Thyroid gland (tissue), 4 donors: ENCODE results near the gene PDRG1. TPM values are rescaled to one million over a fixed set of nuclear protein-coding genes. Genes with fewer than 3 reads are reported as not detected.
"Not testable (repeated sequence)": the region's sequence is repeated elsewhere in the genome, so short reads cannot be mapped to it uniquely, and the experiment has no call there.

Source experiments
- DNase-seq, 2 donors: peaks; one replicate each; pipeline ENCODE4 v3.0.0-alpha.2; 2019
- H3K27ac ChIP-seq, 3 donors: fragments of 200-600 bp; sonication (generic); 1 replicate in 2 of 3; 2 replicates in 1 of 3; pipeline ENCODE4 v1.5.1; 2016 to 2019; ENCODE audit warnings: mild to moderate bottlenecking in 1 of 3, moderate library complexity in 1 of 3
- H3K27me3 ChIP-seq: fragments of 200-600 bp; sonication (generic); one replicate; pipeline ENCODE4 v1.5.1; 2019
- H3K36me3 ChIP-seq, 2 donors: fragments of 200-600 bp; sonication (generic); one replicate each; pipeline ENCODE4 v1.5.1; 2016 to 2019
- H3K4me1 ChIP-seq, 2 donors: fragments of 200-600 bp; sonication (generic); one replicate each; pipeline ENCODE4 v1.5.1; 2017 to 2019
- H3K4me3 ChIP-seq, 3 donors: fragments of 200-600 bp; sonication (generic); replicated peaks in 1 of 3; 1 replicate in 2 of 3; 2 replicates in 1 of 3; pipeline ENCODE4 v1.5.1; 2016; ENCODE audit warnings: mild to moderate bottlenecking in 1 of 3
- H3K9me3 ChIP-seq: fragments of 200-600 bp; sonication (generic); one replicate; pipeline ENCODE4 v1.5.1; 2017
- POLR2A ChIP-seq, 2 donors: fragments of 450-650 bp; IDR thresholded peaks; one replicate each; pipeline ENCODE4 v1.6.1; 2017; ENCODE audit warnings: antibody characterized with exemption in 2 of 2, mild to moderate bottlenecking in 2 of 2, moderate library complexity in 1 of 2
- WGBS, 2 donors: methylation state at CpG; one replicate each; pipeline ENCODE4 v1.1.5; 2017; 5-methylcytosine and 5-hydroxymethylcytosine counted together
- intact Hi-C: fragments of 100-400 bp; cut with DNase I; formaldehyde crosslinking; loops from one replicate; pipeline ENCODE4 v1.15.1; 2023
- total RNA-seq, 4 donors: library from RNA; depleted of rRNA; stranded (reverse); fragments of >200 nt; gene quantifications; one replicate each; pipeline ENCODE4 v1.2.3, GENCODE V29; 2016
- TF ChIP-seq, protein P1 (sequence below), 6 experiments: fragments of 200-600 bp in 3 of 6; fragments of 450-650 bp in 3 of 6; sonication (generic) in 3 of 6; IDR thresholded peaks; one replicate each; pipeline ENCODE4 v1.5.1; 2016 to 2019; ENCODE audit warnings: antibody characterized with exemption in 6 of 6, mild to moderate bottlenecking in 2 of 6, inconsistent platforms in 1 of 6, moderate library complexity in 1 of 6

PDRG1 gene
- total RNA-seq, 4 donors from 2014 or later, result 7.3 to 14.9 (median 9.2) TPM

DNA sequence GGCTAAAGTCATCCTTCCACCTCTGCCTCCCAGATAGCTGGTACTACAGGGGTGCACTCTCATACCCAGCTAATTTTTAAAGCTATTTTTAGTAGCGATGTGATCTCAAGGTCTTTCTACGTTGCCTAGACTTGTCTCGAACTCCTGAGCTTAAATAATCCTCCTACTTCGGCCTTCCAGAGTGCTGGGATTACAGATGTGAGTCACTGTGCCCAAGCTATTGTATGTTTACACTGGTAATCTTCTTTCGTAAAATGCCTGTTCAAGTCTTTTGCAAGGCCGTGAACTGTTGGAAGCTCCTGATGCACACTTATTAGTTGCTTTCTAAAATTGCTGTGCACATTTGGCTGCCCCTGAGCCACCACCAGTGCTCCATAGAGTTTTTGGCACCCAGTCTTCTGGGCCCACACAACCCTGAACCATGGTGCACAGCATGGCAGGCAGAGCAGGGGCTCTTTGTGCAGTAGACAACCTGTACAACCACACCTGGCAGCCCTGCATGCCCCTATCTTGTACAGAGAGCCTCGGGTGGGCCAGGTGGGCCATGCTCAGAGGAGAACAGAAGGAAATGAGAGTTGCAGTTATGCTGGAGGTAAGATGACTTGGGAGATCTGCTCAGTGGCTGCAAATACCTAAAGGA is 33.3 kb downstream of the PDRG1 start:
- intact Hi-C loops, result no loop called here
- Histone ChIP-seq H3K27ac (no peak overlapping the region), H3K27me3 (no peaks in the 10 kb centered on the region), H3K36me3 (no peaks in the 10 kb centered on the region), H3K4me1 (no peaks in the 10 kb centered on the region), H3K4me3 (no peak overlapping the region), H3K9me3 (no peaks in the 10 kb centered on the region)
- no peak for DNase-seq
- WGBS, 2 donors, result 88 to 89% methylated on average over 7 of the region's 7 CpGs
- TF ChIP-seq POLR2A (IDR thresholded peaks at IDR 0.05), result no peak
- TF ChIP-seq, protein P1, sequence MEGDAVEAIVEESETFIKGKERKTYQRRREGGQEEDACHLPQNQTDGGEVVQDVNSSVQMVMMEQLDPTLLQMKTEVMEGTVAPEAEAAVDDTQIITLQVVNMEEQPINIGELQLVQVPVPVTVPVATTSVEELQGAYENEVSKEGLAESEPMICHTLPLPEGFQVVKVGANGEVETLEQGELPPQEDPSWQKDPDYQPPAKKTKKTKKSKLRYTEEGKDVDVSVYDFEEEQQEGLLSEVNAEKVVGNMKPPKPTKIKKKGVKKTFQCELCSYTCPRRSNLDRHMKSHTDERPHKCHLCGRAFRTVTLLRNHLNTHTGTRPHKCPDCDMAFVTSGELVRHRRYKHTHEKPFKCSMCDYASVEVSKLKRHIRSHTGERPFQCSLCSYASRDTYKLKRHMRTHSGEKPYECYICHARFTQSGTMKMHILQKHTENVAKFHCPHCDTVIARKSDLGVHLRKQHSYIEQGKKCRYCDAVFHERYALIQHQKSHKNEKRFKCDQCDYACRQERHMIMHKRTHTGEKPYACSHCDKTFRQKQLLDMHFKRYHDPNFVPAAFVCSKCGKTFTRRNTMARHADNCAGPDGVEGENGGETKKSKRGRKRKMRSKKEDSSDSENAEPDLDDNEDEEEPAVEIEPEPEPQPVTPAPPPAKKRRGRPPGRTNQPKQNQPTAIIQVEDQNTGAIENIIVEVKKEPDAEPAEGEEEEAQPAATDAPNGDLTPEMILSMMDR (IDR thresholded peaks at IDR 0.05), result no peak

DNA sequence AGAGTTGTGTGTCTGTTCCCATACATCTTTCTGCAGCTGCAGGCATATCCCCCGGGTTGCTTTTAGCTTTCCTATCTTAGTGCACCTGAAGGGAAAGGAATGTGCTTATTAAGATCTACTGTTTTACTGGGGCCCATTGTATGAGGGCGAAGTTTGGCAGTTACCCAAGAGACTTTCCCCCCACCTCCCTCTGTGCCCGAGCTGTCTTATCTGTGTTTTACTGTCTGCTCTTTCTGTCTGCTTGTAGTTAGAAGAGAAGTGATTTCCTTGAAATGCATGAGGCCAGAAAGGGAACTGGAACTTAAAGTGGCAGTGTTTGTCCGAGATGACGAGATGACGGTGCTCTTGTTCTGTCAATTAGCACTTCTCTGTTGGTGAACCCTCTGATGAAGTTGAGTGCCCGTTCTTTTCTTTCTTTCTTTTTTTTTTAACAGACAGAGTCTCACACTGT is 33.9 kb downstream of the PDRG1 start:
- H3K36me3 ChIP-seq, DNase-seq, H3K9me3 ChIP-seq, intact Hi-C loops, H3K4me3 ChIP-seq, H3K4me1 ChIP-seq, H3K27ac ChIP-seq, H3K27me3 ChIP-seq: not testable (repeated sequence)
- WGBS, 2 donors, result 26 to 34% methylated on average over 7 of the region's 7 CpGs

DNA sequence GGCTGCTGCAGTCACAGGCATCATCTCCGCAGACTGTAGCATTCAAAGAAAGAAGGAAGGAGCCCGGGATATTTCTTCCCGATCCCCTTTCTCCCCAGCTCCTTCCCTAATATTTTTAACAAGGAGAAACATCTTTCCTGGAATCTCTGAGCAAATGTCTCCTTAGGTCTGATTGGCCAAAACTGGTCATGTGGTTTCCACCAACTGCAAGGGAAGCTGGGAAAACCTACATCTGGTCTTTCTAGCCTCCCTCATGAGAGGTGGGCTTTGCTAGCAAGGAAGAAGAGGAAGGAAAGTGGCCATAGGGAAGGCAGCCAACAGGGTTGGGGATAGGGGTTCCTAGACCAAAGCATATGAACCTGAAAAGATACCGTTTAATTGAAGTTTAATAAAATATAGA is 35.1 kb downstream of the PDRG1 start:
- H3K36me3 ChIP-seq, result no peaks in the 10 kb centered on the region
- intact Hi-C loops, result no loop called here
- H3K27ac ChIP-seq, result no peak overlapping the region
- no peak overlapping the region for H3K4me3 ChIP-seq
- no peak for DNase-seq
- H3K27me3 ChIP-seq, result no peaks in the 10 kb centered on the region
- WGBS, 2 donors, result 92 to 94% methylated on average over 4 of the region's 4 CpGs
- no peaks in the 10 kb centered on the region for H3K4me1 ChIP-seq
- TF ChIP-seq, protein P1 (IDR thresholded peaks at IDR 0.05), result no peak
- no peak for TF ChIP-seq POLR2A (IDR thresholded peaks at IDR 0.05)
- no peaks in the 10 kb centered on the region for H3K9me3 ChIP-seq

DNA sequence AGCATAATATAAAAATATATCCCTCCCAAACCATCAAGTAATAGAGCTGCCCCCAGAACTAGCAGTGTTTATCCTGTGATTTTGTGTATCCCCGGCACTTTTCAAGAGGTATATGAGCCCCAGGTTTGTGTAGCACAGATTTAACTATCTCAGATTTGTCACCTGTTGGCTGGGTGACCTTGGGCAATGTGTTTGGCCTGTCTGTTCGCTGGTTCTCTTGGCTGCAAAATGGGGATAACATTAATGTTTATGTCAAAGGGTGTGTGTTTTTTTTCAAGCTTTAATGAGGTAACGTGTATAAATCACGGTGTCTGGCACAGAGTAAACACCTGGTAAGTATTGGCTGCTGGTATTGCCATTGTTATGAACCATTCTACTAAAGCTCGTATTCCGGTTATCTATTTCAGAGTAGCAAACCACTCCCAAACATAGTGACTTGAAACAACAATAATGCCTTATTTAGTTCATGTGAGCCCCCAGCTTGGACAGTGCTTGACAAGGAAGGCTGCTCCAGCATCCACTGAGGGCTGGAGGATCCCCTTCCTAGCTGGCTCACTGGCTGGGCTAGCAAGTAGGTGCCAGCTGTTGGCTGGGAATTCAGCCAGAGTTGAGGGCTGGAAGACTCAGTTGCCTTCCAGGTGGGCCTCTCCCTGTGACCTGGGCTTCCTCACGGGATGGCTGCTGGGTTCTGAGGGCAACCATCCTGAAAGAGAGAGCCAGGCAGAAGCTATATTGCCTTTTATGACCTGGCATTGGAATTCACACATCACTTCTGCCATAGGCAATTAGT is 36.2 kb downstream of the PDRG1 start:
- H3K4me1 ChIP-seq, result no peaks in the 10 kb centered on the region
- no peaks in the 10 kb centered on the region for H3K9me3 ChIP-seq
- H3K27me3 ChIP-seq, result no peaks in the 10 kb centered on the region
- 89% methylated on average over 7 of the region's 7 CpGs for WGBS, 2 donors
- H3K4me3 ChIP-seq, result no peak overlapping the region
- no peak for DNase-seq
- H3K36me3 ChIP-seq, result no peaks in the 10 kb centered on the region
- no peak overlapping the region for H3K27ac ChIP-seq
- intact Hi-C loops, result no loop called here
- no peak for TF ChIP-seq POLR2A (IDR thresholded peaks at IDR 0.05)

DNA sequence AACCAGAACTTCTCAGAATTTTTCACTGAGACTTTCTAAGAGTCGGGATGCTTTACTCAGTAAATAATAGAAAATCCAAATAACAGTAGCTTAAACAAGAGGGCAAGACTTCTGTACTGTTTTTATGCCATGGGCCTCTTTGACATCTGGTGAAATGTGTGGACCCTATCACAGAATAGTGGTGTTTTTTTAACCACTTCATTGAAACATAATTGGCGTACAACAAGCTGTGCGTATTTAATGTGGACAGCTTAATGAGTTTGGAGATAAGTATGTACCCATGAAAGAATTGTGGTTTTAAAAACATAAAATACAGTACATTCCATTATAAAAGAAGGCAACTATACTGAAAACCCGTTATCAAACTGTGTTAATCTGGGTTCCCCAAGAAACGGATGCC is 37.7 kb downstream of the PDRG1 start:
- 87 to 89% methylated on average over 5 of the region's 5 CpGs for WGBS, 2 donors
- no peak for TF ChIP-seq POLR2A (IDR thresholded peaks at IDR 0.05)
- TF ChIP-seq, protein P1 (IDR thresholded peaks at IDR 0.05), result no peak
- H3K36me3 ChIP-seq, result no peaks in the 10 kb centered on the region
- no peaks in the 10 kb centered on the region for H3K4me1 ChIP-seq
- intact Hi-C loops, result no loop called here
- no peaks in the 10 kb centered on the region for H3K9me3 ChIP-seq
- H3K27ac ChIP-seq, result no peak overlapping the region
- no peak overlapping the region for H3K4me3 ChIP-seq
- H3K27me3 ChIP-seq, result no peaks in the 10 kb centered on the region
- no peak for DNase-seq
